IMR-90 (cell line): ENCODE results near the gene TCF3. TPM values are rescaled to one million over a fixed set of nuclear protein-coding genes. Genes with fewer than 3 reads are reported as not detected.

Source experiments
- ATAC-seq: fragments of 200-7000 bp; cut with Tn5 transposase; 2 replicates; pipeline ENCODE4 v1.9.1; 2020; ENCODE audit warnings: low read depth, mild to moderate bottlenecking, moderate library complexity
- BruUV-seq: library from RNA; stranded (reverse); fragments of 400-500 nt; replicated peaks from 2 replicates; lab custom pipeline; 2021; lab: Mats Ljungman, UMichigan
- CTCF ChIA-PET: fragments of 300-600 bp; formaldehyde crosslinking; extraction: SDS; loops from one replicate; lab custom pipeline; 2021; ENCODE audit warnings: antibody characterized with exemption; lab: Yijun Ruan, JAX
- POLR2A ChIA-PET: fragments of 300-600 bp; sonication (Branson Sonifier 250); formaldehyde crosslinking; loops from one replicate; lab custom pipeline; 2022; ENCODE audit warnings: antibody characterized with exemption; ENCODE audit not compliant: unreplicated experiment; lab: Charles Lee
- DNase-seq: peaks from one replicate; pipeline ENCODE4 v3.0.0; 2013
- H2AFZ ChIP-seq: replicated peaks from 2 replicates; pipeline ENCODE3; 2013; ENCODE audit warnings: low read length, mild to moderate bottlenecking; ENCODE audit not compliant: poor library complexity
- H2AK5ac ChIP-seq: 2 replicates; pipeline ENCODE4 v1.6.1; 2013; ENCODE audit warnings: low read depth, low read length, inconsistent platforms
- H2AK9ac ChIP-seq: replicated peaks from 2 replicates; pipeline ENCODE3; 2013; ENCODE audit warnings: mild to moderate bottlenecking, low read depth, low read length, moderate library complexity; ENCODE audit not compliant: poor library complexity
- H2BK120ac ChIP-seq: 2 replicates; pipeline ENCODE4 v1.6.1; 2013; ENCODE audit warnings: low read depth, low read length, inconsistent platforms
- H2BK15ac ChIP-seq: 3 replicates; pipeline ENCODE4 v1.6.1; 2013; ENCODE audit warnings: low read depth, low read length, inconsistent platforms
- H2BK20ac ChIP-seq: 2 replicates; pipeline ENCODE4 v1.6.1; 2013; ENCODE audit warnings: low read depth, mild to moderate bottlenecking, inconsistent platforms, low read length, moderate library complexity
- H2BK5ac ChIP-seq: 2 replicates; pipeline ENCODE4 v1.6.1; 2013; ENCODE audit warnings: mild to moderate bottlenecking, low read depth, low read length, inconsistent platforms; ENCODE audit not compliant: poor library complexity, severe bottlenecking
- H3K14ac ChIP-seq: replicated peaks from 2 replicates; pipeline ENCODE4 v1.6.1; 2013; ENCODE audit warnings: low read depth, low read length, inconsistent platforms
- H3K18ac ChIP-seq: 2 replicates; pipeline ENCODE4 v1.6.1; 2013; ENCODE audit warnings: low read depth, low read length, control low read depth
- H3K23ac ChIP-seq: 2 replicates; pipeline ENCODE4 v1.6.1; 2013; ENCODE audit warnings: low read depth, low read length, inconsistent platforms
- H3K27ac ChIP-seq: 2 replicates; pipeline ENCODE4 v1.5.1; 2013; ENCODE audit warnings: mild to moderate bottlenecking, control low read depth, low read length; ENCODE audit not compliant: insufficient read depth
- H3K27me3 ChIP-seq: 2 replicates; pipeline ENCODE4 v1.6.1; 2013; ENCODE audit warnings: low read length; ENCODE audit not compliant: control insufficient read depth, insufficient read depth
- H3K36me3 ChIP-seq: 2 replicates; pipeline ENCODE4 v1.6.1; 2013; ENCODE audit warnings: low read length, mixed read lengths; ENCODE audit not compliant: control insufficient read depth, insufficient read depth
- H3K4ac ChIP-seq: 2 replicates; pipeline ENCODE4 v1.6.1; 2013; ENCODE audit warnings: low read depth, low read length, inconsistent platforms
- H3K4me1 ChIP-seq: 2 replicates; pipeline ENCODE4 v1.6.1; 2013; ENCODE audit warnings: low read length, mixed read lengths; ENCODE audit not compliant: control insufficient read depth, insufficient read depth
- H3K4me2 ChIP-seq: 2 replicates; pipeline ENCODE4 v1.6.1; 2013; ENCODE audit warnings: low read depth, mild to moderate bottlenecking, control low read depth, low read length, moderate library complexity
- H3K4me3 ChIP-seq: 2 replicates; pipeline ENCODE4 v1.5.1; 2013; ENCODE audit warnings: low read depth, mild to moderate bottlenecking, control low read depth, low read length, moderate library complexity; ENCODE audit not compliant: insufficient read depth
- H3K56ac ChIP-seq: 2 replicates; pipeline ENCODE4 v1.6.1; 2013; ENCODE audit warnings: low read length, inconsistent platforms; ENCODE audit not compliant: insufficient read depth; ENCODE audit errors: extremely low read depth
- H3K79me1 ChIP-seq, 2 experiments: 2 replicates each; pipeline ENCODE4 v1.6.1; 2013; ENCODE audit warnings: low read length in 2 of 2, inconsistent platforms in 1 of 2, low read depth in 1 of 2
- H3K9ac ChIP-seq: 2 replicates; pipeline ENCODE4 v1.6.1; 2013; ENCODE audit warnings: low read depth, low read length, control low read depth
- H3K9me1 ChIP-seq: 2 replicates; pipeline ENCODE4 v1.6.1; 2013; ENCODE audit warnings: low read length, inconsistent platforms; ENCODE audit not compliant: insufficient read depth
- H3K9me3 ChIP-seq: 2 replicates; pipeline ENCODE4 v1.6.1; 2013; ENCODE audit warnings: low read length; ENCODE audit not compliant: control insufficient read depth, insufficient read depth
- H4K20me1 ChIP-seq: 2 replicates; pipeline ENCODE4 v1.6.1; 2013; ENCODE audit warnings: low read length, inconsistent platforms; ENCODE audit not compliant: insufficient read depth
- H4K5ac ChIP-seq: 2 replicates; pipeline ENCODE4 v1.6.1; 2013; ENCODE audit warnings: mild to moderate bottlenecking, low read depth, low read length, control low read depth
- H4K8ac ChIP-seq, 2 experiments: 2 replicates each; pipeline ENCODE4 v1.6.1; 2013; ENCODE audit warnings: low read depth in 2 of 2, low read length in 2 of 2, control low read depth in 1 of 2, inconsistent platforms in 1 of 2
- H4K91ac ChIP-seq: 2 replicates; pipeline ENCODE4 v1.6.1; 2013; ENCODE audit warnings: low read depth, low read length, inconsistent platforms; ENCODE audit not compliant: insufficient read depth
- BHLHE40 ChIP-seq: fragments of 150-350 bp; IDR thresholded peaks from 2 replicates; pipeline ENCODE4 v1.6.1; 2016; ENCODE audit warnings: mild to moderate bottlenecking, low read depth, low read length
- CEBPB ChIP-seq: IDR thresholded peaks from 2 replicates; pipeline ENCODE4 v1.6.1; 2012; ENCODE audit warnings: low read depth, low read length, improper control_type of control experiment
- CHD1 ChIP-seq: IDR thresholded peaks from 2 replicates; pipeline ENCODE4 v1.6.1; 2012; ENCODE audit warnings: low read depth, low read length, improper control_type of control experiment
- CTCF ChIP-seq: conservative IDR thresholded peaks from 2 replicates; pipeline ENCODE4 v1.5.1; 2012; ENCODE audit warnings: mild to moderate bottlenecking, low read depth, low read length, improper control_type of control experiment
- ELK1 ChIP-seq: fragments of 150-350 bp; IDR thresholded peaks from 2 replicates; pipeline ENCODE4 v1.6.1; 2016; ENCODE audit warnings: low read depth, mild to moderate bottlenecking, low read length, moderate library complexity, borderline replicate concordance
- FOS ChIP-seq: fragments of 150-350 bp; IDR thresholded peaks from 2 replicates; pipeline ENCODE4 v1.6.1; 2016; ENCODE audit warnings: low read depth, low read length
- MAFK ChIP-seq: IDR thresholded peaks from 2 replicates; pipeline ENCODE4 v1.6.1; 2012; ENCODE audit warnings: low read depth, low read length, improper control_type of control experiment
- MAZ ChIP-seq: IDR thresholded peaks from 2 replicates; pipeline ENCODE4 v1.6.1; 2012; ENCODE audit warnings: low read depth, mild to moderate bottlenecking, low read length, improper control_type of control experiment, moderate library complexity, borderline replicate concordance
- MXI1 ChIP-seq: IDR thresholded peaks from 2 replicates; pipeline ENCODE4 v1.6.1; 2012; ENCODE audit warnings: low read depth, mild to moderate bottlenecking, low read length, moderate library complexity, borderline replicate concordance
- NFE2L2 ChIP-seq: fragments of 150-350 bp; IDR thresholded peaks from 2 replicates; pipeline ENCODE4 v1.6.1; 2016; ENCODE audit warnings: low read depth, mild to moderate bottlenecking, low read length
- POLR2A ChIP-seq: IDR thresholded peaks from 2 replicates; pipeline ENCODE4 v1.6.1; 2012; ENCODE audit warnings: mild to moderate bottlenecking, low read depth, low read length
- RAD21 ChIP-seq: IDR thresholded peaks from 2 replicates; pipeline ENCODE4 v1.6.1; 2012; ENCODE audit warnings: low read length, improper control_type of control experiment
- RCOR1 ChIP-seq: IDR thresholded peaks from 2 replicates; pipeline ENCODE4 v1.6.1; 2012; ENCODE audit warnings: mild to moderate bottlenecking, low read length, improper control_type of control experiment; ENCODE audit not compliant: insufficient replicate concordance
- RFX5 ChIP-seq: IDR thresholded peaks from 2 replicates; pipeline ENCODE4 v1.8.0; 2012; ENCODE audit warnings: low read depth, mild to moderate bottlenecking, low read length, moderate library complexity
- SMC3 ChIP-seq: fragments of 150-350 bp; IDR thresholded peaks from 2 replicates; pipeline ENCODE4 v1.6.1; 2016; ENCODE audit warnings: low read depth, mild to moderate bottlenecking, antibody characterized with exemption, low read length, moderate library complexity
- USF2 ChIP-seq: fragments of 150-350 bp; IDR thresholded peaks from 2 replicates; pipeline ENCODE4 v1.6.1; 2017; ENCODE audit warnings: mild to moderate bottlenecking, antibody characterized with exemption, low read length, low read depth
- WGBS, 2 experiments: methylation state at CpG; one replicate each; pipeline versions ENCODE4 v1.1.5 to v1.1.7; 2013; ENCODE audit warnings: missing lambda C conversion rate in 2 of 2; ENCODE audit not compliant: insufficient read length in 1 of 2; ENCODE audit errors: extremely low coverage in 2 of 2; 5-methylcytosine and 5-hydroxymethylcytosine counted together
- dilution Hi-C: fragments of 300-500 bp; cut with HindIII; formaldehyde crosslinking; loops from one replicate; pipeline ENCODE4 v1.14.3; 2018; ENCODE audit warnings: low sequenced_read_pairs; ENCODE audit not compliant: unreplicated experiment
- in situ Hi-C: fragments of 300-500 bp; cut with MboI; formaldehyde crosslinking; loops from 3 replicates; pipeline ENCODE4 v1.14.3; 2019; ENCODE audit warnings: low sequenced_read_pairs, inconsistent platforms, mixed read lengths
- intact Hi-C: fragments of 100-400 bp; cut with micrococcal nuclease; formaldehyde crosslinking; loops from 2 replicates; pipeline ENCODE4 v1.10.0; 2022
- polyA plus RNA-seq, 3 experiments: library from polyadenylated mRNA; depleted of rRNA; stranded (reverse); fragments of >200 nt; gene quantifications; 2 replicates each; pipeline ENCODE4 v1.2.3, GENCODE V29; 2012; ENCODE audit warnings: low replicate concordance in 1 of 3
- total RNA-seq: library from RNA; depleted of rRNA; stranded (reverse); fragments of >200 nt; gene quantifications from 2 replicates; pipeline ENCODE4 v1.2.3, GENCODE V29; 2012

TCF3 gene
- total and polyA plus RNA-seq, 2 of the 4 experiments (the other 2 are of a cell fraction): 29.9 to 127 TPM

- Histone ChIP-seq H4K8ac (no peak overlapping the region), H4K5ac (no peak overlapping the region), H3K23ac (no peak overlapping the region), H2BK20ac (no peak overlapping the region), H3K36me3 (peaks cover 64% of the 10 kb centered on the region), H3K9me3 (no peaks in the 10 kb centered on the region), H2AFZ (no peak overlapping the region), H3K56ac (no peak overlapping the region), H3K27me3 (no peaks in the 10 kb centered on the region), H2AK5ac (no peak overlapping the region), H2BK15ac (no peak overlapping the region), H4K20me1 (peaks cover 17% of the 10 kb centered on the region), H3K9me1 (no peaks in the 10 kb centered on the region), H4K91ac (no peak overlapping the region), H3K4me1 (no peaks in the 10 kb centered on the region), H3K27ac (no peak overlapping the region), H3K18ac (no peak overlapping the region), H2AK9ac (no peak overlapping the region), H3K14ac (no peak overlapping the region), H2BK5ac (no peak overlapping the region), H3K4me3 (no peak overlapping the region), H3K79me1 (peaks cover 4 to 21% of the 10 kb centered on the region in 2 experiments; a peak in 3 of 4 replicates), H3K9ac (no peak overlapping the region), H2BK120ac (no peak overlapping the region), H3K4me2 (no peak overlapping the region), H3K4ac (no peak overlapping the region)
- dilution Hi-C loops (no loop called here), intact Hi-C loops (no loop called here), in situ Hi-C loops (no loop called here)
- ATAC-seq (no peak), DNase-seq (no peak)
- 91% methylated on average over 14 of the region's 19 CpGs; no CpG with 5 or more reads in 1 of the 2 experiments for WGBS, 2 experiments
- no TSS peak for BruUV-seq
- ChIA-PET POLR2A (no interaction called here), CTCF (no interaction called here)
- no peak for TF ChIP-seq POLR2A
- no peak for TF ChIP-seq BHLHE40
- TF ChIP-seq CTCF: no peak
- TF ChIP-seq CHD1: no peak
- no peak for TF ChIP-seq MXI1
- TF ChIP-seq ELK1: no peak
- TF ChIP-seq CEBPB: no peak
- no peak for TF ChIP-seq MAFK
- no peak for TF ChIP-seq RAD21
- TF ChIP-seq NFE2L2: no peak
- TF ChIP-seq RCOR1: no peak
- no peak for TF ChIP-seq SMC3
- no peak for TF ChIP-seq MAZ
- TF ChIP-seq RFX5: no peak
- TF ChIP-seq FOS: no peak
- TF ChIP-seq USF2: no peak
Measured at GRCh38 chr19:1621021-1621420, 31.4 kb downstream of the TCF3 start.
